DOHH2 (cell line): ENCODE data around the gene ZSCAN10.

Experiments
- H3F3A ChIP-seq: fragments of 200-600 bp; sonication (generic), shearing (Covaris generic); 2 replicates; pipeline ENCODE4 v1.6.0; 2016; ENCODE audit warnings: antibody characterized with exemption, mild to moderate bottlenecking; ENCODE audit not compliant: control insufficient read depth, insufficient read depth
- H3K27ac ChIP-seq: fragments of 200-600 bp; sonication (generic); 2 replicates; pipeline ENCODE4 v1.5.1; 2014; ENCODE audit warnings: low read depth, mild to moderate bottlenecking, low read length, moderate library complexity
- H3K27me3 ChIP-seq: fragments of 200-600 bp; sonication (generic); 2 replicates; pipeline ENCODE4 v1.6.1; 2014; ENCODE audit warnings: mild to moderate bottlenecking, low read length, mixed read lengths; ENCODE audit not compliant: control insufficient read depth
- H3K36me3 ChIP-seq: fragments of 200-600 bp; sonication (generic); 2 replicates; pipeline ENCODE4 v1.6.1; 2014; ENCODE audit warnings: mild to moderate bottlenecking, low read length, moderate library complexity, mixed read lengths; ENCODE audit not compliant: control insufficient read depth
- H3K4me1 ChIP-seq: fragments of 200-600 bp; sonication (generic); 2 replicates; pipeline ENCODE4 v1.6.1; 2014; ENCODE audit warnings: mild to moderate bottlenecking, low read length, mixed read lengths; ENCODE audit not compliant: control insufficient read depth
- H3K4me2 ChIP-seq: fragments of 200-600 bp; sonication (generic); 2 replicates; pipeline ENCODE4 v1.6.0; 2014; ENCODE audit warnings: mild to moderate bottlenecking, low read length, moderate library complexity
- H3K4me3 ChIP-seq: fragments of 200-600 bp; sonication (generic); 2 replicates; pipeline ENCODE4 v1.5.1; 2014; ENCODE audit warnings: mild to moderate bottlenecking, low read length, mixed read lengths
- H3K79me2 ChIP-seq: fragments of 200-600 bp; sonication (generic); 2 replicates; pipeline ENCODE4 v1.6.1; 2014; ENCODE audit warnings: mild to moderate bottlenecking, low read length, mixed read lengths; ENCODE audit not compliant: control insufficient read depth
- H3K9me2 ChIP-seq: fragments of 200-600 bp; sonication (generic); replicated peaks from 2 replicates; pipeline ENCODE4 v1.6.1; 2014; ENCODE audit warnings: mild to moderate bottlenecking, low read length, mixed read lengths; ENCODE audit not compliant: control insufficient read depth
- H3K9me3 ChIP-seq: fragments of 200-600 bp; sonication (generic); 2 replicates; pipeline ENCODE4 v1.6.1; 2014; ENCODE audit warnings: antibody characterized with exemption, low read length, mixed read lengths; ENCODE audit not compliant: control insufficient read depth, insufficient read depth
- H4K20me1 ChIP-seq: fragments of 200-600 bp; sonication (generic); 2 replicates; pipeline ENCODE4 v1.6.0; 2014; ENCODE audit warnings: low read depth, mild to moderate bottlenecking, antibody characterized with exemption, low read length, moderate library complexity; ENCODE audit not compliant: control insufficient read depth, insufficient read depth
- CTCF ChIP-seq: fragments of 200-600 bp; sonication (generic); IDR thresholded peaks from one replicate; pipeline ENCODE4 v1.5.1; 2014; ENCODE audit warnings: antibody characterized with exemption, mild to moderate bottlenecking, low read depth, low read length; ENCODE audit not compliant: poor library complexity, severe bottlenecking
- EZH2phosphoT487 ChIP-seq: fragments of 200-600 bp; sonication (generic); IDR thresholded peaks from 2 replicates; pipeline ENCODE4 v1.6.1; 2017; ENCODE audit warnings: borderline replicate concordance, mild to moderate bottlenecking, antibody characterized with exemption, low read length, moderate library complexity, mixed read lengths

ZSCAN10 gene

DNA sequence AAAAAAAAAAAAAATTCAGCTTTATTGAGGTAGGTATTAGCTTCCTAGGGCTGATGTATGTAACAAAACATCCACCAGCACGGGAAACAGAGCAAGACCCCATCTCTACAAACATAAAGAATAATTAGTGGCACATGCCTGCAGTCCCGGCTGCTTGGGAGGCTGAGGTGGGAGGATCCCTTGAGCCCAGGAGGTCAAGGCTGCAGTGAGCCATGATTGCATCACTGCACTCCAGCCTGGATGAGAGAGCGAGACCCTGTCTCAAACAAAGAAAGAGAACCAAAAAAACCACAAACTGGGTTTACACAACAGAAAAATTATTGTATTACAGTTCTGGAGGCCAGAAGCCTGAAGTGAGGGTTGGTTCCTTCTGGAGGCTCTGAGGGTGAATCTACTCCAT lies 56.7 kb downstream of the ZSCAN10 start:
- Histone ChIP-seq H3K9me2 (no peaks in the 10 kb centered on the region), H3K9me3 (no peaks in the 10 kb centered on the region), H3K4me1 (peaks cover 22% of the 10 kb centered on the region), H3F3A (peaks cover 6% of the 10 kb centered on the region; the same call in 1 of the 2 replicates), H3K36me3 (no peaks in the 10 kb centered on the region), H3K4me2 (no peak overlapping the region), H3K27ac (no peak overlapping the region), H3K4me3 (no peak overlapping the region), H3K79me2 (no peaks in the 10 kb centered on the region), H4K20me1 (no peaks in the 10 kb centered on the region), H3K27me3 (peaks cover 38% of the 10 kb centered on the region)
- no peak for TF ChIP-seq CTCF
- no peak for TF ChIP-seq EZH2phosphoT487

DNA sequence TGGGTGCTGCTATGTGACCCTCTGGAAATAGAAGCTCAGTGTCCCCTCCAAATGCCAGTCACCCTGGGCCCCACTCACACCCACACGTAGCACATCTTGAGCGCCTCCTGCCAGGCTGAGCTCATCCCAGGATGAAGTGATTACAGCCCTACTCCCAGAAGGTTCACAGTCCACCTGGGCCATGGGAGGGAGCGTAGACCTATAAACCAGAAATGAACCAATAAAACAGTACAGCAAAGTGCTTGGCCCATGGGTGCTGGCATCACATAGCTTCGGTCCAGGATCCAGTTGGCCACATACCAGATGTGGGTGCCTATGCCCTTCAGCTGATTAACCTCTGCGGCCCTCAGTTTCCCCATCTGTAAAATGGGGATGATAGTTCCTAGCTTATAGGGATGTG lies 60.2 kb downstream of the ZSCAN10 start:
- no peaks in the 10 kb centered on the region for H3K79me2 ChIP-seq
- no peaks in the 10 kb centered on the region; the same call in 1 of the 2 replicates for H3F3A ChIP-seq
- peaks cover 8% of the 10 kb centered on the region; the same call in 1 of the 2 replicates for H3K4me1 ChIP-seq
- no peak for TF ChIP-seq EZH2phosphoT487
- no peak for TF ChIP-seq CTCF
- H3K4me2 ChIP-seq: no peak overlapping the region
- H4K20me1 ChIP-seq: no peaks in the 10 kb centered on the region
- peaks cover 52% of the 10 kb centered on the region for H3K27me3 ChIP-seq
- H3K4me3 ChIP-seq: no peak overlapping the region
- H3K9me3 ChIP-seq: no peaks in the 10 kb centered on the region
- H3K27ac ChIP-seq: no peak overlapping the region
- H3K36me3 ChIP-seq: no peaks in the 10 kb centered on the region
- no peaks in the 10 kb centered on the region for H3K9me2 ChIP-seq
